GM18505 (cell line): ENCODE data around the gene CDH26.

Source experiments
- ATAC-seq: cut with Tn5 transposase; IDR thresholded peaks from one replicate; pipeline ENCODE4 v1.9.1; 2021; ENCODE audit not compliant: unreplicated experiment
- POLR2A ChIP-seq: IDR thresholded peaks from 4 replicates; pipeline ENCODE4 v1.6.1; 2011; ENCODE audit warnings: borderline replicate concordance; ENCODE audit not compliant: insufficient read depth, insufficient read length; ENCODE audit errors: extremely low read depth

The CDH26 gene

GRCh38 chr20:60016406-60016805 is 58.2 kb downstream of the CDH26 start:
- no peak for ATAC-seq
- TF ChIP-seq POLR2A = no peak

GRCh38 chr20:60020251-60020650 is 62.0 kb downstream of the CDH26 start:
- no peak for TF ChIP-seq POLR2A
- ATAC-seq = no peak

- no peak for ATAC-seq
- TF ChIP-seq POLR2A = no peak
These were observed 62.9 kb downstream of the CDH26 start for GRCh38 chr20:60021104-60021503.

GRCh38 chr20:60022849-60023248 is 64.6 kb downstream of the CDH26 start:
- no peak for TF ChIP-seq POLR2A
- ATAC-seq = no peak

- ATAC-seq = no peak
These were observed 66.0 kb downstream of the CDH26 start for GRCh38 chr20:60024245-60024644.

GRCh38 chr20:60024801-60025200 is 66.6 kb downstream of the CDH26 start:
- no peak for TF ChIP-seq POLR2A
- no peak for ATAC-seq

More at GRCh38 chr20:60024245-60024644, 66.0 kb downstream of the CDH26 start:
- no peak for TF ChIP-seq POLR2A

DNA sequence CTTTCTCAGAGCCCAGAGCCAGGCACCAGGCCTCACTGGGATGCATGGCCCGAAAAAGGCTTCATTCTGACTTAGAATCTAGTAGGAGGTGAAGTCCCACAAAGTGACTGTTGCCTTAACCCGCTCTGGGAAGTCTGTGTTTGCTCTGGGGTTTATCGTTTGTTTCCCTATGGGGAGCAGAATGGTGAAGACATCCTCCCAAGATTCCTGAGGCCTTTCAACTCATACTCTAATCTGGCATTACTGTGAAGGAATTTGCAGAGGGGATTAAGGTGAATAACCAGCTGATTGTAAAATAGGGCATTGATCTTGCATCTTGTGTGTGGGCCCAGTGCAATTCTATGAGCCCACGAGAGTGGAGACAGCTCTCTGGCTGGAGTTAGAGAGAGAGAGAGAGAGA is 67.8 kb downstream of the CDH26 start:
- ATAC-seq = no peak
- TF ChIP-seq POLR2A = no peak

DNA sequence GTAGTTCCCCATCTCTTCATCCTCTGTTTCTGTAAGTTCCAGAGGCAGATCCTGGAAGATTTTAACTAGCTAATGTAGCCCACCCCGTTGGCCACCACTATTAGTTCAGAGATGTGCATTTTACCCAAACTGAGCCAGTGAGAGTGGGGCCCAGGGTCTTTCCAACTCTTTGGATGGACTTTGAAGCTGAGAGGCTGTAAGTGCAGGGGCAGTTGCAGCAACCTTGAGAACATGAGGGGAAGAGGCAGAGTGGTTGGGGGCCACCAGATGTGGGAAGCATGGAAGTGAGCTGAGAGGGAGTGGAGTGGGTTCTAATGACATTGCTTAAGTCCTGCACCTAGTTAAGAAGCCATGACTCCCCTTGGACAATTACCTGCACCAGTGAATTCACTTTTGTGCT is 72.2 kb downstream of the CDH26 start:
- no peak for TF ChIP-seq POLR2A
- ATAC-seq = no peak

- no peak for TF ChIP-seq POLR2A
- ATAC-seq = no peak
These were observed 72.9 kb downstream of the CDH26 start for GRCh38 chr20:60031107-60031506.

DNA sequence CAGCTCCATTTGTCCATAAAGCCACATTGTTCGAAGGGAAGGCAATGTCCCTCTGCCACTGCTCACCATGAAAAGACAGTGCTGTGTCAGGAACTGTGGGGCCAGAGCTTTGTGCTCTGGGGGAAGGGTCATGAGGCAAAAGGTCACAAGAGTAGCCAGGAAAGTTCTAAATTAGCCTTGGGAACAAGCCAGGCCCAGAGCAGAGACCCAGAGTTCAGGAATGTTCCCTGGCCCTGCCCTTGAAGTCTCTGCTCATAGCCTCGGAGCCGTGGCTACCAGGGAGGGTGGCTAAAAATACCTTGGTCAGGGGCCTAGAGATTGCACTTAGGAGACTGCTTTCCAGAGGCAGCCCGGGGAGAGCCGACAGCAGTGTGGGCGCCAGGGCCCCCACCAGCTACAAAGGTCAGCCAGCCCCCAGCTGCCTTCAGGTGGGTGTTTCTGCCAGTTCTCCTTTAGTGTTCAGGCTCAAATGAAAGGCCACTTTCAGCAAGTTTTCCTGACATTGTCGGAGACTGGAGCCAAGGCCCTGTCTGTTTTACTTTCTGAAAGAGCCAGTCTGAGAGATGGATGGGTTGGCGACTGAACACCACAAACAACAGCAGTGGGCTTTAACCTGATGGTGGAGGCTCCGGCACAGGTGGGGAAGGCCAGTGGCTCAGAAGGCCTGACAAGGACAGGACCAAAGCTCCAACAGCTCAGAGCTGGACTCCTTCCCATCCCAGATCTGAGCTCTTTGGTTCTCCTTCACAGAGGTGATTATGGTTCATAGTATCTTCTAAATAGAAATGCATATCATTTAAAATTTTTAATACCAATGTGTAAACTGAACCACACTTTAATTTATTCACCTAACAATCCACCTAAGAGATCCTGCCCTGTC is 76.2 kb downstream of the CDH26 start:
- ATAC-seq = no peak
- TF ChIP-seq POLR2A = no peak

GRCh38 chr20:60035486-60035885 is 77.3 kb downstream of the CDH26 start:
- ATAC-seq = no peak
- TF ChIP-seq POLR2A = no peak

DNA sequence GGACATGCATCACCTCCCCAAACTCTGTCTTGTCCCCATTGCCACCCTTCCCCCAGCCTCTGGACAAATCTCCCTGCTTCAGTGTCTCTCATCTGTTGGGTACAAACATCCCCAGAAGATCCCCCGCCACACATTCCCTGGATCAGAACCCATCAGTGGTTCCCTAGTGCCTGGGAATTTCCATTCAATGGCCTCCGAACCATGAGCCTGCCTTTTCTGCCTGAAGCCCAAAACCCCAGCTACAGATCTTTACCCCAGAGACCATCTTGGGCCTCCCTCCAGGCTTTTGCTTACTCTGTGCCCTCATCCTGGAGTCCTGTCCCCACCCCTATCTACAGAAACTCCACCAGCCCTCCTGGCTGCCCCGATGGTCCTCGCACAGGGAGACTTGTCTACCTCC is 78.1 kb downstream of the CDH26 start:
- no peak for ATAC-seq
- TF ChIP-seq POLR2A = no peak

- TF ChIP-seq POLR2A = no peak
- ATAC-seq = no peak
These were observed 78.7 kb downstream of the CDH26 start for GRCh38 chr20:60036746-60037499.
